EH (cell line): Measurements from ENCODE around the gene MYH15.

ENCODE experiments used
- DNase-seq: peaks from one replicate; pipeline ENCODE4 v3.0.0-alpha.2; 2015; ENCODE audit warnings: low read depth

The MYH15 gene

DNA sequence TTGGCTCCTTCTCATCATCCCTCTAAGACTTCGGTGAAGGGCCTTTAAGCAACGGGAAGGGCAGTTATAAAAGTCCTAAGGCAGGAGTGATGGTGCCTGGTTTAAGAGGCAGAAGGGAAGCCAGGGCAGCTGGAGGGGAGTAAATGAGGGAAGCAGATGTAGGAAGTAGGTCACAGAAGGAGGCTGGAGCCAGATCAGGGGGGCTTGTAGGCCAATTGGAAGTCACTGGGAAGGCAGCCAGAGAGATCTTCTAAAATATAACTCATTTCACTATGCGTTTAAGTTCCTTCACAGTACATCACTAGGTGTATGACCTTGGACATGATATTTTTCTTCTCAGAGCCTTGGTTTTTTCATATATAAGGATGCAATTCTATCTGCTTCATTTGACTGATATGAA is 94.7 kb downstream of the MYH15 start:
- no peak for DNase-seq

- peak; percentile 54 for DNase-seq
Observed at GRCh38 chr3:108414007-108414406, 96.4 kb downstream of the MYH15 start.

GRCh38 chr3:108412121-108412750 is 98.2 kb downstream of the MYH15 start:
- DNase-seq, result no peak

GRCh38 chr3:108410531-108410984 is 99.8 kb downstream of the MYH15 start:
- no peak for DNase-seq

DNA sequence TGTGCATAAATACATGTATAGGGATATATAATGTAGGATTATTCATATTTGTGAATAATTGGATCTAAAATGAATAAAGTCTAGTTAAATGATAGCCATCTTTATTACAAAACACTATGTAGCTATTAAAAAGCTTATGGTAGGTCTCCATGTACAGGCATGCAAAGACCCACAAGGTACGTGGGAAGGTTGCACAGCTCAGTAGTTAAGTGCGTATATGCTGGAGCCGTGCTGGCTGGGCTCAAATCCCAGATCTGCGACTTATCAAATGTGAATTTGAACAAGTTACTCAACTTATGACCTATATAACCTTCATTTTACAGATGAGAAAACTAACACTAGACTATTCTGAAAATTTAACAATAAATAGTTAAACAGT is 100.6 kb downstream of the MYH15 start:
- no peak for DNase-seq

- DNase-seq, result no peak
Observed at GRCh38 chr3:108408883-108409799, 101.3 kb downstream of the MYH15 start.

GRCh38 chr3:108407886-108408285 is 102.5 kb downstream of the MYH15 start:
- DNase-seq, result no peak

GRCh38 chr3:108406661-108407206 is 103.7 kb downstream of the MYH15 start:
- DNase-seq, result peak; percentile 71

DNA sequence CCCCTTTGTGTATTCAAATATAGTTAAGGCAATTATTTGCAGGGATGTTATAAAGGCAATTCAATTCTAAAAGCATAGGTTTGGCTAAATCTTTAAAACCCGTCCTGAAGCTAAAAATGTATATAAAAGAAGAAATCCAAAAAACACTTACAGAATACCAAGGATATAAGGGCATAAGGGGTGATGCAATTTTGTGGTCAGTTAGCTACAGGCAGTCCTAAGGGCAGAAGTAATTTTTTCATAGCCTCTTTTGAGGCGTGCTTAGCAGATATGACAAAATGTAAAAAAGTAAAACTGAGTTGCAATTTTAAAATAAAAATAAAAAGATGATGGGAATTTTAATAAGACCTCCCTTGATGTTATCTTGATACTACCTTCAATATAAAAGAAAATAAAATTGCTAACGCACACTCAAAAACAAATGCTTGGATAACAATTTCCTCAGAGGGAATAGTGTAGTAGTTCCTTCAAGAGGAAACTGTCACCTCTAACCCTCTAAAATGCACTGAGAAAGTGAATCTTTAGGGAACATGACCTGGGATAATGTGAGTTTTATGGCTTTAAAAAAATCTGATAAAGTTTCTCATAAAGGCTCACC is 104.2 kb downstream of the MYH15 start:
- peak; percentile 43 for DNase-seq

DNA sequence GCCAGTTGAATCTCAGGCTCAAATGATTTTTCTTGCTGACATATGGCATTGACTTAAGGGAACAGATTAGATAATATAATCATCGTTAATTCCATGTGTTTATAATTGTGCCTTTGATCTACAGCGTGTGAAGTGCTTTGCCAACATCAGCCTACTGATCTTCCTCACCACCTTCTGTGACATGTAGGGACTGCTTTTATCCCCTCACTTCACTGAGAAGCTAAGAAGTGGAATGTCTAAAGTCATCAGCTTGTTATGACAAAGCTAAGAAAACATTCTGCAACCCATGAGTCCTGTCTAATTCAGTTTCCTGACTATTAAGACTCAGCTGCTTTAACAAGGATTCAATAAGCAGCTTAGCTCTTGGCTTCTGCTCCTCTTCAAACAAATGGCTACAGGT is 106.0 kb downstream of the MYH15 start:
- peak; percentile 49 for DNase-seq

GRCh38 chr3:108403686-108404345 is 106.6 kb downstream of the MYH15 start:
- peak; percentile 60 for DNase-seq

DNA sequence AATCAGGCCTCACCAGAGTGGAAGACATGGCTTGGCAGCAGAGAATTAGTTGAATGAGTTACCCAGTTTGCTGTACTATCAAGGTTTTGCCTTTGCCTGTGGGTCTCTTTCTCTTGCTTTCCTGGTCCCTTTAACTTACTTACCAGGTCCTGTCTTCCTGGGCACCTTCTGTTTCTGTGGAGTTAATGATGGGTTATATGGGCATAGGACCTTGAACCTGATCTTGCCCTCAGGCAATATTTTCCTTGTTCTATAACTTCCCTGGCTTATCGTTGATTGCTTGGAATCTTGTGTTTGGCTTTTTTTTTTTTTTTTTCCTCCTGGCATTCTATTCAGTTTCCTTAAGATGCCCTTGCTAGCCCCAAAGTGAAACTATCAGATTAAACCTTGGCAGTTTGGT is 107.2 kb downstream of the MYH15 start:
- no peak for DNase-seq

- DNase-seq, result no peak
Observed at GRCh38 chr3:108401836-108402235, 108.6 kb downstream of the MYH15 start.

DNA sequence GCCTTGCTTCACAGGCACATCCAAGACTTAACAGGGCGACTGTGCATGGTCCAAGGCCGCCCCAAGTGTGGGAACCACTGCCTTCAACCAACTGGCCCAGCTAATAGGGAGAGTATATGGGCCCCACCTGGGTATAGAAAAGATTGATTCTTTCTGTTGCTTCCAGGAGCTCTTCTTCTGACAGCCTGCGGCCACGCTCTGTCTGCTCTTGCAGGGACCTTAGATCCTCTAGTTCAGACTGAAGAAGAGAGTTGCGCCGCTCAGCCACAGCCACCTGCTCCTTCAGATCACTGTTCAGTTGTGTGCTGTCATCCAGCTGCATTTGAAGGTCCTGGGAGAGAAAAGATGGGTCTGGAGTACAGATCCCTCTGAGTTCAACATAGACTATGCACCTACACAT is 111.9 kb downstream of the MYH15 start:
- no peak for DNase-seq

GRCh38 chr3:108396336-108396735 is 114.1 kb downstream of the MYH15 start:
- no peak for DNase-seq

GRCh38 chr3:108394563-108394962 is 115.8 kb downstream of the MYH15 start:
- no peak for DNase-seq

DNA sequence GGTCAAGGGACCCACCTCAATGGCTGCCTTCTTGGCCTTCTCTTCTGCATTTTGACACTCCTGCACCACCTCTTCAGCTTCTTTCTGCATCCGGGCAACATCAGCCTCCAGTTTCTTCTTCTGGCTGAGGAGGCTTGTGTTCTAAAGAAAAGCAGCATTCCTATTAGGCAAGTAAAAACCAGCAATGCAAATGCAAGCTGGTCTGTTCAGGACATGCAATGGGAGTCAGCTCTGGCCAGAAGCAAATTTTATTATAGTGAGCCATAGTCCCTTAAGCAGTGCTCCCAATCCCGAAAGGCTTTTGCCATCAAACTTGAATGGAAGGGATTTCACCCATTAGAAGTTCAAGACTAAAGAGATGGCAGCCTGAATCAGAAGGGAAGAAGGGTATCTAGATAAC is 116.4 kb downstream of the MYH15 start:
- no peak for DNase-seq

DNA sequence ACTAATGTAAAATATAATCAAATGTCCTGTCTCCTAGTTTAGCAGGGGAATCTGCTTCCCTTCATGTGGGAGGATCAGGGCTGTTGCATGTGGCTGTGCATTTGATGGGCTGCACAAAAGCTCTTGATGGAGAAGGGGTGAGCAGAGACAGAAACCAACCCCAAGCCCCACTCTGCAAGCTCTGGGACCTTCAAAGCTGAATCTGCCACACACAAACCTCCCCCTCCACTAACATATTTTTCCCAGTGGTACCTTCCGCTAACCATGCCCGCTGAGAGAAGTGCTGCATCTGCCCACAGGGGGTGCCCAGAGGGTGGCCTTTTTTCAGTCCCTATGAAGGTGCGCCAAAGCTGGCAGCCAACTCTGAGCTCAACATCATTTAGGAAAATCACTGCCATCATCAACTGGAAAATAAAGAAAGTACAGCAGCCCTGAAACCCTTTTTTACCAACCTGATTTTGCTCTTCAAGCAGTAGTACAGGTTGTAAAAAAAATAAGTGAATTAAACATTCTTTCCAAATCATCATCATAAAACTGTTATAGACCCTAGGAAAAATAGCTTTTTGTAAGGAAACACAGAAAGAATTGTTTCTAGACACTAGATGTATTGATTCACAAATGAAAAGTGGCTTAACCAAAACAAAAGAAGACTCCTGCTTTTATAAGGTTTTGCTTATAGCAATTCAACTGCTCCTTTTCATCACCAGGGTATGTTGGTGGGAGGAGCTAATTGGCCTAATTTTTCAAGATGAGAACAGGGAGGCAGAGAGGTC is 117.1 kb downstream of the MYH15 start:
- no peak for DNase-seq

DNA sequence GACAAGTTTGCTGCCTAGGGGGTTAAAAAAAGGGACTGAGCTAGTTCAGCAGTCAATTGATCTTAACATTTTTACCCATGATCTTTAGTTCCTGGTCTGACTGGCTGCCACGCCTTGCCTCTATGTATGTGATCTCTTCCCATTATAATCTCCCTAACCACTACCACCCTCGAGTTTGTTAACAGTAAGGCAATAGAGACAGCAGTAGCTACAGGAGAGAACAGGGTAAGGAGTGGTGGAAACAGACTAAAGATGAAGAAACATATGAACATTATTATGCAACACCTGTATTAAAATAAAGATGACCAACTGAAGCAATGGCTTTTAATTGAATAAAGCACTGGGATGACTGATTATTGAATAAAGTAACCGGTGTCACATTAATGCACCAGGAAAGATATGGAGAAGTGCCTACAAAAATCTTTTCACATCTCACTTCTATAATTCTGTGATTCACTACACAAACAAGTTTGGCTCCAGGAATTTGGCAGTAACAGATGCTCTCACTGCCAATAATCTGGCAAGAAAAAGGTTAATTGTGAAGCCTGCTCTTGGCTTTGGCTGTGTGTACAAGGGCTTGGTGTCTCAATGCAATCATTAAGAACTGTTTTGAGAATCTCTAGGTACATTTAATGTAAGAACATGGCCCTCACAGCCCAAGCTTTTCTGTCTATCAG is 118.3 kb downstream of the MYH15 start:
- peak; percentile 16 for DNase-seq

DNA sequence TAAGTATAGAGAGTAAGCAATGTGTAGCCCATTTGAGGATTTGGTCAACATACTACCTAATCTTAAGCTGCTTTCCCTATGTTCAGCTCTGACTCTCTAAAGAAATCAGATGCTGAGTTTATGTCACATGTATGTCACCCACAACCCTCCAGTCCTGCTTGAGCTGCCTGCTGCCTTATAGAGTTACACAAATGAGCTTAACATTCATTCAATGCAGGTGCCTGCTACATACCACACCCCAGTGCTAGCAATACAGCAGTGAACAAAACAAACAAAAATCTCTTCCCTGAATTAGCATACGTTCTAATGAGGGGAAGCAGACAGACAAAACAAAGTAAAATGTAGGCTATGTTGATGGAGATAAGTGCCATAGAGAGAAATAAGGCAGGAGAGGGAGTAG is 121.0 kb downstream of the MYH15 start:
- no peak for DNase-seq
